PC-9 (cell line): ENCODE measurements around the gene TM6SF1. TPM values are rescaled to one million over a fixed set of nuclear protein-coding genes. Genes with fewer than 3 reads are reported as not detected.

Experiments used
- BruUV-seq: library from RNA; stranded (reverse); fragments of 400-500 nt; replicated peaks from 2 replicates; lab custom pipeline; 2021; lab: Mats Ljungman, UMichigan
- CTCF ChIA-PET: fragments of 300-600 bp; sonication (Branson Sonifier 250); formaldehyde crosslinking; loops from one replicate; lab custom pipeline; 2022; ENCODE audit warnings: antibody characterized with exemption; lab: Charles Lee
- POLR2A ChIA-PET: fragments of 300-600 bp; sonication (Branson Sonifier 250); formaldehyde crosslinking; loops from one replicate; lab custom pipeline; 2022; ENCODE audit warnings: antibody characterized with exemption; ENCODE audit not compliant: unreplicated experiment; lab: Charles Lee
- DNase-seq, 2 experiments: peaks; one replicate each; pipeline versions ENCODE4 v3.0.0 to v3.0.0-alpha.2; 2015 to 2022; ENCODE audit warnings: mixed read lengths in 1 of 2
- H2AFZ ChIP-seq: fragments of 200-600 bp; sonication (generic); 2 replicates; pipeline ENCODE4 v1.8.1; 2017; ENCODE audit warnings: antibody characterized with exemption
- H3F3A ChIP-seq: fragments of 200-600 bp; sonication (generic); 2 replicates; pipeline ENCODE4 v1.8.1; 2017; ENCODE audit warnings: antibody characterized with exemption, mild to moderate bottlenecking, low read depth; ENCODE audit not compliant: insufficient read depth
- H3K27ac ChIP-seq: fragments of 200-600 bp; sonication (generic); 2 replicates; pipeline ENCODE4 v1.6.1; 2016; ENCODE audit warnings: mixed run types
- H3K27me3 ChIP-seq: fragments of 200-600 bp; sonication (generic); 2 replicates; pipeline ENCODE4 v1.6.1; 2016; ENCODE audit warnings: low read depth, mixed run types; ENCODE audit not compliant: insufficient read depth
- H3K36me3 ChIP-seq: fragments of 200-600 bp; sonication (generic); 2 replicates; pipeline ENCODE4 v1.6.1; 2016; ENCODE audit warnings: low read depth, mixed run types
- H3K4me1 ChIP-seq: fragments of 200-600 bp; sonication (generic); replicated peaks from 2 replicates; pipeline ENCODE4 v1.6.1; 2016; ENCODE audit warnings: mixed run types; ENCODE audit not compliant: insufficient read depth
- H3K4me2 ChIP-seq: fragments of 200-600 bp; sonication (generic); 2 replicates; pipeline ENCODE4 v1.6.1; 2017; ENCODE audit warnings: mixed run types
- H3K4me3 ChIP-seq: fragments of 200-600 bp; sonication (generic); 2 replicates; pipeline ENCODE4 v1.6.1; 2016; ENCODE audit warnings: mixed run types
- H3K79me2 ChIP-seq: fragments of 200-600 bp; sonication (generic); 2 replicates; pipeline ENCODE4 v1.6.1; 2017; ENCODE audit warnings: low read depth, mixed run types
- H3K9me2 ChIP-seq: fragments of 200-600 bp; sonication (generic); 2 replicates; pipeline ENCODE4 v1.8.1; 2017; ENCODE audit warnings: mild to moderate bottlenecking; ENCODE audit not compliant: insufficient read depth
- H3K9me3 ChIP-seq: fragments of 200-600 bp; sonication (generic); 2 replicates; pipeline ENCODE4 v1.8.1; 2016; ENCODE audit warnings: low read depth; ENCODE audit not compliant: insufficient read depth
- H4K20me1 ChIP-seq: fragments of 200-600 bp; sonication (generic); 2 replicates; pipeline ENCODE4 v1.8.1; 2017; ENCODE audit not compliant: insufficient read depth
- EZH2 ChIP-seq: fragments of 200-600 bp; sonication (generic); IDR thresholded peaks from 2 replicates; pipeline ENCODE4 v1.8.0; 2017; ENCODE audit warnings: antibody characterized with exemption, low read depth
- intact Hi-C: fragments of 100-400 bp; cut with micrococcal nuclease; formaldehyde crosslinking; loops from one replicate; pipeline ENCODE4 v1.10.0; 2022; ENCODE audit not compliant: unreplicated experiment
- total RNA-seq: library from RNA; stranded (reverse); gene quantifications from 2 replicates; pipeline ENCODE4 v1.2.3, GENCODE V29; 2021
- TF ChIP-seq, protein P1 (sequence below): fragments of 200-600 bp; sonication (generic); conservative IDR thresholded peaks from 2 replicates; pipeline ENCODE4 v1.6.1; 2017; ENCODE audit warnings: mixed run types, antibody characterized with exemption, mild to moderate bottlenecking, moderate library complexity

The TM6SF1 gene
- total RNA-seq, 1 experiment from 2014 or later: not detected

DNA sequence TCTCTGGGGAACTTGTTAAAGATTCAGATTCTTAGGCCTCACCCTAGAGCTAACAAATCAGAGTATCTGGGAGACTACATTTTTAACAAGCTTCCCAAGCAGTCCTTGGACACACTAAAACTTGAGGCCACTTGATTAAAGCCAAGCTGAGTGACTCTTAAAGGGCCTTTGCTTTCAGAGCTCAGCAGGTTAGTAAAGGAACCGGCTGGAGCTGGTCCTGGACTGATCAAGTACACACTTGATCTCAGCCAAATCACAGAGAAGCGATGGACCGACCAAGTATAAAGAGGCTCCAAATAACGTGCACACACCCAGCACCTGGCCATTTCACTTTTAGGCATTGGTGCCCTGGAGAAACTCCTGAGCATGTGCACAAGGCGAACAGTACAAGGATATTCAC lies 12.9 kb upstream of the TM6SF1 start:
- no peaks in the 10 kb centered on the region for H3F3A ChIP-seq
- BruUV-seq: no TSS peak
- H3K4me2 ChIP-seq: no peak overlapping the region
- no peak for DNase-seq
- CTCF ChIA-PET: no interaction called here
- no peaks in the 10 kb centered on the region for H4K20me1 ChIP-seq
- no peak overlapping the region for H2AFZ ChIP-seq
- H3K36me3 ChIP-seq: no peaks in the 10 kb centered on the region
- TF ChIP-seq EZH2: no peak
- TF ChIP-seq, protein P1, sequence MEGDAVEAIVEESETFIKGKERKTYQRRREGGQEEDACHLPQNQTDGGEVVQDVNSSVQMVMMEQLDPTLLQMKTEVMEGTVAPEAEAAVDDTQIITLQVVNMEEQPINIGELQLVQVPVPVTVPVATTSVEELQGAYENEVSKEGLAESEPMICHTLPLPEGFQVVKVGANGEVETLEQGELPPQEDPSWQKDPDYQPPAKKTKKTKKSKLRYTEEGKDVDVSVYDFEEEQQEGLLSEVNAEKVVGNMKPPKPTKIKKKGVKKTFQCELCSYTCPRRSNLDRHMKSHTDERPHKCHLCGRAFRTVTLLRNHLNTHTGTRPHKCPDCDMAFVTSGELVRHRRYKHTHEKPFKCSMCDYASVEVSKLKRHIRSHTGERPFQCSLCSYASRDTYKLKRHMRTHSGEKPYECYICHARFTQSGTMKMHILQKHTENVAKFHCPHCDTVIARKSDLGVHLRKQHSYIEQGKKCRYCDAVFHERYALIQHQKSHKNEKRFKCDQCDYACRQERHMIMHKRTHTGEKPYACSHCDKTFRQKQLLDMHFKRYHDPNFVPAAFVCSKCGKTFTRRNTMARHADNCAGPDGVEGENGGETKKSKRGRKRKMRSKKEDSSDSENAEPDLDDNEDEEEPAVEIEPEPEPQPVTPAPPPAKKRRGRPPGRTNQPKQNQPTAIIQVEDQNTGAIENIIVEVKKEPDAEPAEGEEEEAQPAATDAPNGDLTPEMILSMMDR: no peak
- POLR2A ChIA-PET: interaction anchor here (0.6 kb wide), 1 partner anchor 94 kb away, joined by 3 read pairs; no protein-coding TSS in a partner anchor
- peaks cover 6% of the 10 kb centered on the region; the same call in 1 of the 2 replicates for H3K27me3 ChIP-seq
- H3K4me3 ChIP-seq: no peak overlapping the region
- no peaks in the 10 kb centered on the region for H3K9me2 ChIP-seq
- H3K27ac ChIP-seq: no peak overlapping the region
- no peaks in the 10 kb centered on the region for H3K79me2 ChIP-seq
- H3K4me1 ChIP-seq: peaks cover 6% of the 10 kb centered on the region
- intact Hi-C loops: no loop called here
- H3K9me3 ChIP-seq: no peaks in the 10 kb centered on the region

GRCh38 chr15:83098079-83098478 lies 9.4 kb upstream of the TM6SF1 start:
- Histone ChIP-seq H3K27ac (no peak overlapping the region), H3K9me2 (no peaks in the 10 kb centered on the region), H3K27me3 (peaks cover 6% of the 10 kb centered on the region; the same call in 1 of the 2 replicates), H3K4me1 (no peaks in the 10 kb centered on the region), H3K36me3 (no peaks in the 10 kb centered on the region), H3K9me3 (no peaks in the 10 kb centered on the region), H4K20me1 (no peaks in the 10 kb centered on the region), H3F3A (no peaks in the 10 kb centered on the region), H3K4me3 (no peak overlapping the region), H3K79me2 (no peaks in the 10 kb centered on the region), H2AFZ (no peak overlapping the region), H3K4me2 (no peak overlapping the region)
- intact Hi-C loops: no loop called here
- DNase-seq: no peak
- no TSS peak for BruUV-seq
- TF ChIP-seq, protein P1: no peak
- no peak for TF ChIP-seq EZH2
- ChIA-PET CTCF (no interaction called here), POLR2A (no interaction called here)

DNA sequence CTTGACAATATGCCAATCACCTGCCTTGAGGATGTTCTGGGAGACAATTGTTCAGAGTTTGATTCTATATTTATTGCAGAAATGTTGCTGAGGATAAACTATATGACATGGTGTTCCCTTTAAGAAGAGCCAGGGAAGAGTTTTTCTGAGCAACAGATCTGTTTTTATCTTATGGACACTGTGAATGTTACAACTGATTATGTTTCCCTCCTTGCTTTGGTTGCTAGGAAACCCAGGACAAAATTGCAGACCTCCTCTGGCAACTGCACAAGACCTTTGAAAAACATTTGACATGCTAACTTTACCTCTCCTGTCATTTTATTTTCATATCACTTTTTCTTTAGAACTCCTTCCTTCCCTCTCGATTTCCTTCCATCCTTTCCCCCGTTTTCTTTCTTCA lies 8.2 kb upstream of the TM6SF1 start:
- DNase-seq: no peak
- Histone ChIP-seq H3F3A (no peaks in the 10 kb centered on the region), H2AFZ (no peak overlapping the region), H3K9me2 (no peaks in the 10 kb centered on the region), H3K4me3 (no peak overlapping the region), H3K9me3 (no peaks in the 10 kb centered on the region), H3K79me2 (no peaks in the 10 kb centered on the region), H3K4me1 (no peaks in the 10 kb centered on the region), H3K27me3 (peaks cover 6% of the 10 kb centered on the region; the same call in 1 of the 2 replicates), H3K36me3 (no peaks in the 10 kb centered on the region), H4K20me1 (no peaks in the 10 kb centered on the region), H3K27ac (no peak overlapping the region), H3K4me2 (no peak overlapping the region)
- ChIA-PET POLR2A (no interaction called here), CTCF (no interaction called here)
- TF ChIP-seq, protein P1: no peak
- no peak for TF ChIP-seq EZH2
- intact Hi-C loops: no loop called here
- no TSS peak for BruUV-seq
